DND-41 (cell line): ENCODE measurements around the gene TP63.

Experiments
- ATAC-seq: fragments of 200-7000 bp; cut with Tn5 transposase; 3 replicates; pipeline ENCODE4 v1.9.1; 2021; ENCODE audit warnings: low read depth; ENCODE audit not compliant: insufficient read depth
- DNase-seq: peaks from one replicate; pipeline ENCODE4 v3.0.0-alpha.2; 2020
- H2AFZ ChIP-seq: 2 replicates; pipeline ENCODE4 v1.6.0; 2012; ENCODE audit warnings: low read depth, low read length
- H3K27ac ChIP-seq: 2 replicates; pipeline ENCODE4 v1.5.1; 2012; ENCODE audit warnings: low read length, inconsistent platforms
- H3K27me3 ChIP-seq: fragments of 200-600 bp; sonication (generic); 2 replicates; pipeline ENCODE4 v1.6.0; 2012; ENCODE audit warnings: low read length, mild to moderate bottlenecking, inconsistent platforms; ENCODE audit not compliant: insufficient read depth, poor library complexity
- H3K36me3 ChIP-seq: 2 replicates; pipeline ENCODE4 v1.5.1; 2012; ENCODE audit warnings: low read length, inconsistent platforms; ENCODE audit not compliant: insufficient read depth
- H3K4me1 ChIP-seq: 2 replicates; pipeline ENCODE4 v1.5.1; 2012; ENCODE audit warnings: mild to moderate bottlenecking, low read length; ENCODE audit not compliant: insufficient read depth
- H3K4me2 ChIP-seq: 2 replicates; pipeline ENCODE4 v1.6.0; 2012; ENCODE audit warnings: mild to moderate bottlenecking, moderate library complexity, low read length, inconsistent platforms; ENCODE audit not compliant: insufficient read depth
- H3K4me3 ChIP-seq, 2 experiments: fragments of 200-600 bp in 1 of 2; shearing (Covaris generic) in 1 of 2; 2 replicates each; pipeline ENCODE4 v1.5.1; 2012 to 2016; ENCODE audit warnings: inconsistent platforms in 2 of 2, low read length in 2 of 2, mild to moderate bottlenecking in 2 of 2, low read depth in 1 of 2, moderate library complexity in 1 of 2
- H3K79me2 ChIP-seq: 2 replicates; pipeline ENCODE4 v1.6.0; 2012; ENCODE audit warnings: low read length, inconsistent platforms; ENCODE audit not compliant: insufficient read depth
- H3K9ac ChIP-seq: 2 replicates; pipeline ENCODE4 v1.6.0; 2012; ENCODE audit warnings: low read depth, mild to moderate bottlenecking, inconsistent platforms, low read length, moderate library complexity
- H3K9me3 ChIP-seq: 2 replicates; pipeline ENCODE4 v1.5.1; 2012; ENCODE audit warnings: low read length, moderate library complexity, mild to moderate bottlenecking, inconsistent platforms; ENCODE audit not compliant: insufficient read depth, severe bottlenecking
- H4K20me1 ChIP-seq: 2 replicates; pipeline ENCODE4 v1.6.0; 2012; ENCODE audit warnings: low read length; ENCODE audit not compliant: insufficient read depth
- EZH2 ChIP-seq: IDR thresholded peaks from 3 replicates; pipeline ENCODE4 v1.6.1; 2012; ENCODE audit warnings: borderline replicate concordance, low read depth, mild to moderate bottlenecking, moderate library complexity, low read length, inconsistent platforms; ENCODE audit not compliant: severe bottlenecking
- TF ChIP-seq, protein P1 (sequence below): IDR thresholded peaks from 2 replicates; pipeline ENCODE4 v1.5.1; 2012; ENCODE audit warnings: borderline replicate concordance, low read length, moderate library complexity, mild to moderate bottlenecking; ENCODE audit not compliant: poor library complexity, severe bottlenecking; ENCODE audit errors: extremely low read depth

The TP63 gene

DNA sequence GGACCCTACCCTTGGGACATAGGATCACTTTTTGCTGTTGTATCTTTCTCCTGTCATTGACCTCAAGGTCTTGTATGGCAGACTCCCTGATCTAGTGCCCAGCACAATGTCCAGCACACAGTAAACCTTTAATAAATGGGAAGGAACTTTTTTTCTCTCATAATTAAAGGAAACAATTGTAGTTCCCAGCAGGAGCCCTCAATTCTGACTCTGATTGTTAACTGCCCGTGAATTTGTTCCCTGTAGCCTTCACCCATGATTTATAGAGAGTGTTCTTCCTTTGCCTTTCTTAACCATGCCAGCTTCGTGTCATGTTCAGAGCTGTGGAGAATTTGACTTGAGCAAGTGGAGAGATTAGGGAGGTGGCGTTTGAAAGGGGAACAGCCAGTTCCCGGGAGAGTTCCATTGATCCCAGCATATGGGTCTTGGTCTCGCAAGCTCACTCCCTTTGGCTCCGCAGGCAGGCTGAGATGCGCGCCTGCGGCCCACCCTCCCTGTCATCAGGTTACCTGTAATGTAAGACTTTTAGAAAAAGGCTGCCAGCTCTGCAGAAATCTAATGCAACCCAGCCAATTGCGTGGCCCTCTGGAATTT is 182.6 kb downstream of the TP63 start:
- no peaks in the 10 kb centered on the region for H3K27me3 ChIP-seq
- H3K4me2 ChIP-seq: no peak overlapping the region
- H3K79me2 ChIP-seq: no peaks in the 10 kb centered on the region
- H4K20me1 ChIP-seq: no peaks in the 10 kb centered on the region
- H2AFZ ChIP-seq: no peak overlapping the region
- H3K4me1 ChIP-seq: no peaks in the 10 kb centered on the region
- no peak overlapping the region for H3K9ac ChIP-seq
- no peaks in the 10 kb centered on the region for H3K9me3 ChIP-seq
- ATAC-seq (no peak), DNase-seq (no peak)
- H3K36me3 ChIP-seq: no peaks in the 10 kb centered on the region
- no peak overlapping the region for H3K4me3 ChIP-seq
- H3K27ac ChIP-seq: no peak overlapping the region
- TF ChIP-seq, protein P1, sequence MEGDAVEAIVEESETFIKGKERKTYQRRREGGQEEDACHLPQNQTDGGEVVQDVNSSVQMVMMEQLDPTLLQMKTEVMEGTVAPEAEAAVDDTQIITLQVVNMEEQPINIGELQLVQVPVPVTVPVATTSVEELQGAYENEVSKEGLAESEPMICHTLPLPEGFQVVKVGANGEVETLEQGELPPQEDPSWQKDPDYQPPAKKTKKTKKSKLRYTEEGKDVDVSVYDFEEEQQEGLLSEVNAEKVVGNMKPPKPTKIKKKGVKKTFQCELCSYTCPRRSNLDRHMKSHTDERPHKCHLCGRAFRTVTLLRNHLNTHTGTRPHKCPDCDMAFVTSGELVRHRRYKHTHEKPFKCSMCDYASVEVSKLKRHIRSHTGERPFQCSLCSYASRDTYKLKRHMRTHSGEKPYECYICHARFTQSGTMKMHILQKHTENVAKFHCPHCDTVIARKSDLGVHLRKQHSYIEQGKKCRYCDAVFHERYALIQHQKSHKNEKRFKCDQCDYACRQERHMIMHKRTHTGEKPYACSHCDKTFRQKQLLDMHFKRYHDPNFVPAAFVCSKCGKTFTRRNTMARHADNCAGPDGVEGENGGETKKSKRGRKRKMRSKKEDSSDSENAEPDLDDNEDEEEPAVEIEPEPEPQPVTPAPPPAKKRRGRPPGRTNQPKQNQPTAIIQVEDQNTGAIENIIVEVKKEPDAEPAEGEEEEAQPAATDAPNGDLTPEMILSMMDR: no peak
- no peak for TF ChIP-seq EZH2

DNA sequence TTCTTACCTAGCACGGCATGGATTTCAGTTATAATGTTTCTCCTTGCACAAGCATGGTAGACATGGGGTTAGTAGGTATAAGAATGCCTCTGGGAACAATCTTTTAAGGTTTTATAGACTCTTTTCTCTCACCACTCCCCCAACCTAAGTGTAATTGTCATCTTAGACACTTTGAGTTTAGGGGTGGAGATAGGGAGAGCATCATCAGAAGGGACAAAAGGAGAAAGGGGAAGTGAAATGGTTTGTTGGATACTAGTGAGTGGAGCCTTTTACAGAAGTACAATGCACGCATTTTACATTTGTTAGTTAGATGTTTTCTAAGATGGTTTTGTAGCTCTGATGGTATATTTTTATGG is 189.2 kb downstream of the TP63 start:
- Histone ChIP-seq H4K20me1 (no peaks in the 10 kb centered on the region), H2AFZ (no peak overlapping the region), H3K27me3 (no peaks in the 10 kb centered on the region), H3K4me3 (no peak overlapping the region), H3K9ac (no peak overlapping the region), H3K27ac (no peak overlapping the region), H3K79me2 (no peaks in the 10 kb centered on the region), H3K36me3 (no peaks in the 10 kb centered on the region), H3K9me3 (no peaks in the 10 kb centered on the region), H3K4me2 (no peak overlapping the region), H3K4me1 (no peaks in the 10 kb centered on the region)
- no peak for TF ChIP-seq EZH2
- TF ChIP-seq, protein P1: no peak
- no peak for ATAC-seq
- no peak for DNase-seq

DNA sequence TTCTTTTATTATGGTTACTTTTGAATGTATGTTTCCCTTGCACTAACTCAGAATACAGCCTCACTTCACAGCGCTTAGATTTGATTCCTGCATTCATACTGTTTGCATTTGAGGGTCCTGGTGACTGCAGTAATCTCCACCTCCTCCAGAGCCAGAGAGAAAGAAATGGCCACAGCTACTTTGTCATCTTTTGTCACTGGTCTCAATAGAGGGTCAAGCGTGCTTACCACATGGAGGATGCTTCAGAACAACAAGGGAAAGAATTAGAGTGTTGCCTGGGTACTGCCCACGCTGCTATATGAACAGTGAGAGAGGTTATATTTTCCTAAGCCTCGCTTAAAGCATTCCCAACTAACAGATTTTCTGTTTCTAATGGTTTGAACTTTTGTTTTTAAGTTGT is 190.1 kb downstream of the TP63 start:
- H3K27me3 ChIP-seq: no peaks in the 10 kb centered on the region
- no peak overlapping the region for H3K27ac ChIP-seq
- H3K9ac ChIP-seq: no peak overlapping the region
- no peak overlapping the region for H3K4me3 ChIP-seq
- H2AFZ ChIP-seq: no peak overlapping the region
- H3K4me1 ChIP-seq: no peaks in the 10 kb centered on the region
- no peaks in the 10 kb centered on the region for H3K79me2 ChIP-seq
- H3K36me3 ChIP-seq: no peaks in the 10 kb centered on the region
- no peak for ATAC-seq
- H3K9me3 ChIP-seq: no peaks in the 10 kb centered on the region
- H3K4me2 ChIP-seq: no peak overlapping the region
- DNase-seq: no peak
- no peaks in the 10 kb centered on the region for H4K20me1 ChIP-seq
- TF ChIP-seq, protein P1: no peak
- no peak for TF ChIP-seq EZH2

DNA sequence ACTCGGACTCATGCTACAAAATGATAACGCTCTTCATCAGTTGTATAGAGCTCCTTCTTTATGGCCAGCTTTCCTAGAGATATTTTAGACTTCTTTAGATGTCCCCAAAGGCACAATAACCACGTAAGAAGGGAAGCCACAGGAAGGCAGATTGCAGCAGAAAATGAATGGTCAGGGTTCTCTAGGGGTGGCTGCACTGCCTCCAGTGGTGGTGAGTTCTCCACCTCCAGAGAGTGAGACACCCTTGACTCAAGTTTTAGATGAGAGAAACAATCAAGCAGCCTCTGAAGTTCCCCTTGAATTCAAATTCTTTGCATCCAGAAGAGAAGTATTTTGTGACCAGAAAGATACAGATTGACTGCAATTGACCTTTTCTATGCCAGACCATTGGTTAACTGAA is 191.5 kb downstream of the TP63 start:
- no peak for DNase-seq
- no peak overlapping the region for H3K27ac ChIP-seq
- ATAC-seq: no peak

More for the DNA sequence above, 191.5 kb downstream of the TP63 start:
- Histone ChIP-seq H3K27me3 (no peaks in the 10 kb centered on the region), H3K4me1 (no peaks in the 10 kb centered on the region), H3K9me3 (no peaks in the 10 kb centered on the region), H2AFZ (no peak overlapping the region), H3K4me3 (no peak overlapping the region), H3K4me2 (no peak overlapping the region), H3K79me2 (no peaks in the 10 kb centered on the region), H3K36me3 (no peaks in the 10 kb centered on the region), H3K9ac (no peak overlapping the region), H4K20me1 (no peaks in the 10 kb centered on the region)
- TF ChIP-seq, protein P1: no peak
- TF ChIP-seq EZH2: no peak
